NCI-H1105 (cell line): ENCODE measurements around the gene MPL.

ENCODE experiments used
- DNase-seq: peaks from one replicate; lab custom pipeline; 2025; lab: John Stamatoyannopoulos, UW

Gene MPL

DNA sequence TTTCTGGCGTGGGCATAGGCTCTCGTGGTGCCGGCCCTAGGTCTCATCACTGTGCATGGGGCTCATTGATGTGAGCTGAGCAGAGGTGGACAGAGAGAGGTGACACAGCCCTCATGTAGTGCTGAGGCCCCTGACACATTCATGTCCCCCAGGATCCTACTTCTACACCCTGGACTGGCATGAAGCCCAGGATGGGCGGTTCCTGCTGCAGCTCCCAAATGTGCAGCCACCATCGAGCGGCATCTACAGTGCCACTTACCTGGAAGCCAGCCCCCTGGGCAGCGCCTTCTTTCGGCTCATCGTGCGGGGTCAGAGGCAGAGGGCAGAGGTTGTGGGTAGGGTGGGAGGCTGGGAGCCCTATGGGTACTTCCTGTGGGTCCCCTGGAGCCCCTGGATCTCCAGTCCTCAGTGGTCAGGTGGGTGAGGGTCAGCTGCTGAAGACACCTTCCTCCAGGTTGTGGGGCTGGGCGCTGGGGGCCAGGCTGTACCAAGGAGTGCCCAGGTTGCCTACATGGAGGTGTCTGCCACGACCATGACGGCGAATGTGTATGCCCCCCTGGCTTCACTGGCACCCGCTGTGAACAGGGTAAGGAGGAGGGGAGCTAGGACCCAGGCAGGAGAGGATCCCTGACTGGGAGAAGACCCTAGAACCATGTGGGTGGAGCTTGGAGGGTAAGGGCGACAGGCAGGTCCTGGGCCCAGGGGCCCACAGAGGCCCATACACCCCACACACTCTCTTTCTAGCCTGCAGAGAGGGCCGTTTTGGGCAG lies 30.7 kb upstream of the MPL start:
- no peak for DNase-seq

DNA sequence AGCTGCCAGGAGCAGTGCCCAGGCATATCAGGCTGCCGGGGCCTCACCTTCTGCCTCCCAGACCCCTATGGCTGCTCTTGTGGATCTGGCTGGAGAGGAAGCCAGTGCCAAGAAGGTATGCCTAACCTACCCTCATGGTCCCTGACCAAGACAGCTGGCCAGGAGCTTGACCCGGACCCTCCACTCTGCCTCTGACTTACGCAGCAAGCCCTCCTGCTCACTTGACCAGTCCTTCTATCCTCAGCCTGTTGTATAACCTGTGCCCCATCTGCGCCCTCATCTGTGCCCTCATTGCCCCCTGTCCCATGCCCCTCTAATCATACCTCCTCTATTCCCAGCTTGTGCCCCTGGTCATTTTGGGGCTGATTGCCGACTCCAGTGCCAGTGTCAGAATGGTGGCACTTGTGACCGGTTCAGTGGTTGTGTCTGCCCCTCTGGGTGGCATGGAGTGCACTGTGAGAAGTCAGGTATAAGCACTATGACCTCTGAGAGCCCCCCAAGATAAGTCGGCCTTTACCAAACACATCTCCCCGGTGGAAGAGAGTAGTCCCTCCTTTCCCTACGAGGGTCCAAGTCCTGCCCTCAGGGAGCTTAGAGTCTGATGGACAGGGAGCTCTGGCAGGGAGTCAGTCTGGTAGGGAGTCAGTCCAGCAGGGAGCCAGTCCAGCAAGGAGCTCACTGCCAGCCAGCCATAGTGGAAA lies 30.0 kb upstream of the MPL start:
- no peak for DNase-seq

DNA sequence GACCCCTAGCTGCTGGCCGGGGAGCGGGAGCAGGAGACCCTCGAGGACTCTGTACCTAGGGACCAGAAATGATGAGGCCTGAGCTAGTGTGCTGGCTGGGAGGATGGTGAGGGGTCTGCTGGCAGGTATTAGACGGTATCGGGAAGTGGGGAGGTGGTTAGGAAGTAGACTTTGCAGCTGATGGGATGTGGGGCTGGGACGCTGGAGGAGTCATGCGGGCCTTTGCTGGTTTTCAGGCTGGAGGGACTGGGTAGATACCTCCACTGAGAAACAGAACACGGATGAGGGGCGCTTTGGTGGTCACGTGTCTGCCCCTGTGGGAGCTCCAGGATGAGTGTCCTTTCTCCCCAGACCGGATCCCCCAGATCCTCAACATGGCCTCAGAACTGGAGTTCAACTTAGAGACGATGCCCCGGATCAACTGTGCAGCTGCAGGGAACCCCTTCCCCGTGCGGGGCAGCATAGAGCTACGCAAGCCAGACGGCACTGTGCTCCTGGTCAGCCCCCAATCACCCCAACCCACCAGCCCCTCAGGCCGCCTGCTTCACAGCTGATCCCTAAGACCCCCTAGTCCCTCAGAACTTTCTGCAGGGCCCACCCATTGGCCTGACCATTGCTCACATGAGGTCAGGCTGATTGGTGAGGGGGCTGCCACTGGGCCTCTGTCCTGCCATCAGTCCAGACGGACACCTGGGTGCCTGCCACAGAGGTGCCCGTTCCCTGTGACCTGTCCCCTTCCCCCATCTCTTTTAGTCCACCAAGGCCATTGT lies 28.8 kb upstream of the MPL start:
- DNase-seq = no peak

DNA sequence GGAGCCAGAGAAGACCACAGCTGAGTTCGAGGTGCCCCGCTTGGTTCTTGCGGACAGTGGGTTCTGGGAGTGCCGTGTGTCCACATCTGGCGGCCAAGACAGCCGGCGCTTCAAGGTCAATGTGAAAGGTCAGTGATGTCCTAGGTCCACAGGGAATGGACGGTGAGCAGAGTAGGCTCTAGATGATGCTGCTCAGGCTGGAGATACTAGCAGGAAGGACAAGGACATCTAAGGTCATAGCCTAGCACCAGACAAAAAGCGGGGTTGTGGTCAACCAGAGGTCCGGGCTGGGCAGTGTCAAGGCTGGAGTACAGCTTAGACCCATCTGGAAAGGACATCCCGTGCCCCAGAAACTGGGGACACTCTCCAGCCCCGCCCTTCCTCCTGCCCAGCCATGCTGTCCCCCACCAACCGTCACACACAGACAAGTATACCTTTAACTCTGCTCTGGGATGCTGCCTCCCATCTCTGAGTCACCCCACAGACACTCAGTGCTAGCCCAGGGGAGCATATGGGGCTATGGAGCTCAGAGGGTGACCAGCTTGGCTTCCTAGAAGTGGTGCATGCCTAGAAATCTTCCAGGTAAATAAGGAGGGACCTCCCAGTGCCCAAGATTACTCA lies 28.1 kb upstream of the MPL start:
- no peak for DNase-seq

DNA sequence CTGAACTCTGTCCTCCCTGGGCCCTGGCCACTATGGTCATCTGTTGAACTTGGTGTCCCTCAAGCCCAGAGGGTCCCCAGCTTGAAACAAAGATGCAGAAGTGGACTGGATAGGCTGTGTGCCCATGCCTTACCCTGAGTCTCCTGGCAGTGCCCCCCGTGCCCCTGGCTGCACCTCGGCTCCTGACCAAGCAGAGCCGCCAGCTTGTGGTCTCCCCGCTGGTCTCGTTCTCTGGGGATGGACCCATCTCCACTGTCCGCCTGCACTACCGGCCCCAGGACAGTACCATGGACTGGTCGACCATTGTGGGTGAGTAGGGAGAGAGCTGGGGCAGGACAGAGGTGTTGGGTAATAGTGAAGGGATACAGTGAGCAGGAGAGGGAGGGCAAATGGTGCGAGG lies 26.1 kb upstream of the MPL start:
- no peak for DNase-seq

DNA sequence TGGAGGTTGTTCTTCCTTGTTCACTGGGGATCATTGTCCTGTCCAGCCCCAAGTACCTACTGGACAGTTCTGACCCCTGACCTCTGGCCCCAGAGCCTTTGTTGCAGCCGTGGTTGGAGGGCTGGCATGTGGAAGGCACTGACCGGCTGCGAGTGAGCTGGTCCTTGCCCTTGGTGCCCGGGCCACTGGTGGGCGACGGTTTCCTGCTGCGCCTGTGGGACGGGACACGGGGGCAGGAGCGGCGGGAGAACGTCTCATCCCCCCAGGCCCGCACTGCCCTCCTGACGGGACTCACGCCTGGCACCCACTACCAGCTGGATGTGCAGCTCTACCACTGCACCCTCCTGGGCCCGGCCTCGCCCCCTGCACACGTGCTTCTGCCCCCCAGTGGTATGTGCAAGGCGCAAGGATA lies 25.4 kb upstream of the MPL start:
- no peak for DNase-seq

DNA sequence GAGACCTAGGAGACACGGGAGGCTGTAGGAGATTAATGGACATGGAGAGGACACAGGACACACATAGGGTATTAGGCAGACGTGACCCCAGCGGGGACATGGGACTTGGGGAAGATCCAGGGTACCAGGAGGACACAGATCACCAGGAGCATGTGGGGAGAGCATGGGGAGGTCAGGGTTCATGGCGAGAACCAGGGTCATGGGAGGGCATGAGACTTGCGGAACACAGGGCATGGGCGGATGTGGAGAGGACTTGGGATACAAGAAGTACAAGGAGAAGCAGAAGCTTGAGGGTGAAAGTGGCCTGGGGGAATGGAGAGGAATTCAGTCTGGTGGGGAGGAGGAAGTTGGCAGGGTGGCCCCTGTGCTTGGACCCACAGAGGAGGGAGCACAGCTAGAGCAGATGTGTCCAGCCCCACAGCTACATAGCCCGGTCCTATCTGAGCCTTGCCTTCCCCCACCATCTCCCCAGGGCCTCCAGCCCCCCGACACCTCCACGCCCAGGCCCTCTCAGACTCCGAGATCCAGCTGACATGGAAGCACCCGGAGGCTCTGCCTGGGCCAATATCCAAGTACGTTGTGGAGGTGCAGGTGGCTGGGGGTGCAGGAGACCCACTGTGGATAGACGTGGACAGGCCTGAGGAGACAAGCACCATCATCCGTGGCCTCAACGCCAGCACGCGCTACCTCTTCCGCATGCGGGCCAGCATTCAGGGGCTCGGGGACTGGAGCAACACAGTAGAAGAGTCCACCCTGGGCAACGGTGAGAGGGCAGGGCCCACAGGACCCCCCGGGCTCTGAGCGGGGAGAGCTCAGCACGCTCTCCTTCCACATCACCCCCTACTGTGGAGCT lies 24.7 kb upstream of the MPL start:
- no peak for DNase-seq

DNA sequence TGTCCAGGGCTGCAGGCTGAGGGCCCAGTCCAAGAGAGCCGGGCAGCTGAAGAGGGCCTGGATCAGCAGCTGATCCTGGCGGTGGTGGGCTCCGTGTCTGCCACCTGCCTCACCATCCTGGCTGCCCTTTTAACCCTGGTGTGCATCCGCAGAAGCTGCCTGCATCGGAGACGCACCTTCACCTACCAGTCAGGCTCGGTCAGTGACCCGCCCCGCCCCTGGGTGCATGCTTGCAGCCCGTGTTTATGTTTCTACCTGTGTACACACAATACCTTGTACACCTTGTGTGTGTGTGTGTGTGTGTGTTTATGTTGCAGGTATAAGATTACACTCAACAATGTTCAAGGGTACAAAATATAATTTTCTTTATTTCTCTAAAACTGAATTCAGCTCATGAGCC lies 23.8 kb upstream of the MPL start:
- DNase-seq = no peak

DNA sequence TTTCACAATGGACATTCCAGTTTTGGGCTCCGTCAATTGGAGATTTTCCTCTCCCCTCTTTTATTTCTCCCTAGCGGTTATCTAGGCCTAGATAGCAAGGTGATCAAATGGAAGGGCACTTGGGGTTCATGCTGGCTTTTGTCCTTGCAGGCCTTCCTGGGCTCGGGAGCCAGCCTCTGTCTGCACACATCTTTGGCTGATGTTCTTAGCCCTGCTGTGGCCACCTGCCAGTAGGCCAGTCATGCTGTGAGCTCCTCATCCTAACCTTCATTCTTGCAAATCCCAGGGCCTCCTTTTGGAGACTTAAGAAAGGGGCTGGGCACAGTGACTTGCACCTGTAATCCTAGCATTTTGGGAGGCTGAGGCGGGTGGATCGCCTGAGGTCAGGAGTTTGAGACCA lies 23.4 kb upstream of the MPL start:
- no peak for DNase-seq

DNA sequence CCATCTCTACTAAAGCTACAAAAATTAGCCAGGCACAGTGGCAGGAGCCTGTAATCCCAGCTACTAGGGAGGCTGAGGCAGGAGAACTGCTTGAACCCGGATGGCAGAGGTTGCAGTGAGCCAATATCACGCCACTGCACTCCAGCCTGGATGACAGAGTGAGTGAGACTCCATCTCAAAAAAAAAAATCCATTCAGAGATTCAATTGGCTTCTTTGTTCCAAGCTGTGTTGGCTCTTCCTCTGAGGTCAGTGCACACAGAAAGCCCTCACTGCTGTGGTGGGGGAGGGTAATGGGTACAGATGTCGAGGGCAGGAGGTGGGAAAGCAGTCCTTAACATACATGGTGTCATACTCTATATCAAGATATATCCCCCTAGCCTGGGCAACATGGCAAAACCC lies 22.1 kb upstream of the MPL start:
- no peak for DNase-seq

DNA sequence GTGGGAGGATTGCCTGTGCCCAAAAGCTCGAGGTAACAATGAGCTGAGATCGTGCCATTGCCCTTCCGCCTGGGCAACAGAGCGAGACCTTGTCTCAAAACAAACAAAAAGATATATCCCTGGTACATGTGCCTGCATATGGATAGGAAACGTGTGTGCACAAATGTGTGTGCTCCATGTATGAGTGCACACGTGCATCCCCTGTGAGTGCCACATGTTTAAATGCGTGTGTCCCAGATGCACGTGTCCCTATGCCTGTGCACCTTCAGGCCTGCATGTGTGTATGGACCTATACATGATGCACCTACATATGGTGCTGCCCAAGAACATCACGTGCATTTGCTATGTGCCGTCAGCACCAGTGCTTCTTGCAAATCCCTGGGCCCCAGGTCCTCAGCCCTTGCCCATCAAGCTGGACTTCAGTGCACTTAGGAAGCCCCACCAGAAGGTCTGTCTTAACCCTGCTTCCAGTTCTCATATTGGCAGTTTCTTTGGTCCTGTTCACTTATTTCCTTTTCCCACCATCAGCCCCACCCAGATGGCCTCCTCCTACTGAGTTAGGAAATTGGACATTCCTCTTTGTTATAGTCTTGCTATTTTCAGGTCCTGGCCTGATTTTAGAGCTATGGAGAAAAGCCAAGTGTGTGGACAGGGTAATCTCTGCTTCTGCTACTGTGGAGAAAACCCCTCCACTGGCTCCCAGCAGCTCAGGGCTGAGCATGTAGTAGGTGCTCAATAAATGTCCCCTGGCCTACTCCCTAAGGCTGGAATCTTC lies 21.5 kb upstream of the MPL start:
- no peak for DNase-seq

DNA sequence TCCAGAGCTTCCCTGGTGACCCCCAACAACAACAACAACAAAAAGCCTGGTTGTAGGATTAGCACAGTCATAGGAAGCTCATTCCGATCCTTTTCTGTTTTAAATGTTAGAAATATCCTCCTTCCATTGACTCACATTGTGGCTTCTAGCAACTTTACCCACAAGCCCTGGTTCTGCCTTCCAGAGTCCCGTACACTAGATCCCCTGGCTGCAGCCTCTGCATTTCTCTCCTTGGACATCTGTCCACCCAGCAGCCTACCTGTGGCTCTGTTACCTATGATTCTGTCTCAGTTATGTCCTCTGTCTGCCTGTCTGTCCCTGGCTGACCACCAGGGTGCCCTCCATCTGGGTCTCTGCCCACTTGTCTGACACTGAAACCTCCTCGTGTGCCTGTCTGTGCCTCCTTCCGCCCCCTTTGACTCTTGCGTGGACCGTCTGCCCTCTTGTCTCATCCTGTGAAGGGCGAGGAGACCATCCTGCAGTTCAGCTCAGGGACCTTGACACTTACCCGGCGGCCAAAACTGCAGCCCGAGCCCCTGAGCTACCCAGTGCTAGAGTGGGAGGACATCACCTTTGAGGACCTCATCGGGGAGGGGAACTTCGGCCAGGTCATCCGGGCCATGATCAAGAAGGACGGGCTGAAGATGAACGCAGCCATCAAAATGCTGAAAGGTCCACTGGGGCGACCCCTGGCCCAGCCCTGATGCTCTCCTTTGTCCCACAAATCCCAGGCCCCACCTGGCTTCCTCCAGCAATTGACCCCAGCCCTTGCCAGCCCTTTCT lies 20.7 kb upstream of the MPL start:
- no peak for DNase-seq

DNA sequence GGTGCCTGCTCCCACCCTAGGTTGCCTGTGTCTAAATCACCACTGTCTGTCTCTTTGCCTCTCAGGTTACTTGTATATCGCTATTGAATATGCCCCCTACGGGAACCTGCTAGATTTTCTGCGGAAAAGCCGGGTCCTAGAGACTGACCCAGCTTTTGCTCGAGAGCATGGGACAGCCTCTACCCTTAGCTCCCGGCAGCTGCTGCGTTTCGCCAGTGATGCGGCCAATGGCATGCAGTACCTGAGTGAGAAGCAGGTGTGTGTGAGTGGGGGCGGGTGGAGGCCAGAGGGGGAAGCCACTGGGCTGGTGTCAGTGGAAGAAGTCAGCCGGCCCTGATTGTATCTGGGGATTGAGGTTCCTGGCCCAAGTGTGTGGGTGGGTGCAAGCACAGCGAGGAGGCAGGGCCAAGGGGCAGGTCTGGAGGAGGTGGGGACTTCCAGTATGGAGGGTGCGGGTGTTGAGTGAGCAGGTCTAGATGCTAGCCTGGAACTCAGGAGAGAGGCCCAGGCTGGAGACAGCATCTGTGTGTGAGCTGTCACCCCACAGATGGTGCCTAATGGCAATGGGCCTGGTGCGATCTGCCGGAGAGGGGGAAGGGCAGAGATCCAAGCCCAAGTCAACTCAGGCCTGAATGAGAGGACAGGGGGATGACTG lies 19.7 kb upstream of the MPL start:
- DNase-seq = no peak

DNA sequence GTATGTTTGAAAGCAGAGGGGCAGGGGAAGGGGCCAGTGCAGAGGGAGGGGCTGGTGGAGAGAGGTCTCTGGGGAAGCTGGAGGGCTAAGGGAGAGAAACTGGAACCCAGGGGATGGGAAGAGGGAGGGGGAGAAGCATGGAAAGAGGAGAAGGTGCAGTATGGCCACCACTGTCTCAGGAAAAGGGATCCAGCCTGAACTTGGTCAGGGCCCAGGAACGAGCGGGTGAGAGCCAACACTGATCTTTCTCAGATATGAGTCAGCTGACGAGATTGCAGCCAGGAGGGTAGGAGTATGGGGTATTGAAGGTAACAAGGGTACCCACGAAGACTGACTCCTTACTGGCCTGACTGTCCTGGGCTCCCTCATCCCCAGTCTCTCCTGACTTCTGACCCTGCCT lies 18.8 kb upstream of the MPL start:
- no peak for DNase-seq

DNA sequence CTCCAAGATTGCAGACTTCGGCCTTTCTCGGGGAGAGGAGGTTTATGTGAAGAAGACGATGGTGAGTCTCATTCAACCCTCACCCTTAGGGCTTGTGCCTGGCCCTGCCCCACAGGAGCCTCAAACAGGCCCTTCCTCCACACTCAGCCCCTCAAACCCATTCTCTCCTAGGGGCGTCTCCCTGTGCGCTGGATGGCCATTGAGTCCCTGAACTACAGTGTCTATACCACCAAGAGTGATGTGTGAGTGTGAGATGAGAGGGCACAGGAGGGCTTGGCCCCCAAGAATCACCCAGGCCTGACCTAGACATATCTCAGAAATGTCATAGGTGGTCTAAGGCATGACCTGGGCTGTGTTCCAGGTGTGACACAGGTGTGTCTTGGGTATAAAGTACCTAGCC lies 18.3 kb upstream of the MPL start:
- no peak for DNase-seq

DNA sequence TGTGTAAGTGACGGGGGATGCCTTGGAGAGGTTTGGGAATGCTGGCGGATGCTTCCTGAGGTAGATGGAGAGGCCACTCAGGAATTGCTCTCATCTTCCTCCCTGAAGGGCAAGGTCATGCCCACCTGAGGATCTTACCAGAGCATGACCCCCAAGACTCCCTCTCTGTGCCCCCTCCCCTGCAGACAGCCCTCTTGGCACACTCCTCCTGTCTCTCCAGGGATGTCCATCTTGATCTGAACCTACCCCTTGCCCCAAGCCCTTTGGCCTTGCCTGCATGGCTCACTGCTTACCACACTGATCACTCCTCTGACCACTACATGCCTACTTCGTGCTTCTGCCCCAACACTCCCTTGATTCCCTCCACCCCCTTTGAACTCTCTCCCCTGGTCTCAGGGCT lies 17.9 kb upstream of the MPL start:
- DNase-seq = no peak

DNA sequence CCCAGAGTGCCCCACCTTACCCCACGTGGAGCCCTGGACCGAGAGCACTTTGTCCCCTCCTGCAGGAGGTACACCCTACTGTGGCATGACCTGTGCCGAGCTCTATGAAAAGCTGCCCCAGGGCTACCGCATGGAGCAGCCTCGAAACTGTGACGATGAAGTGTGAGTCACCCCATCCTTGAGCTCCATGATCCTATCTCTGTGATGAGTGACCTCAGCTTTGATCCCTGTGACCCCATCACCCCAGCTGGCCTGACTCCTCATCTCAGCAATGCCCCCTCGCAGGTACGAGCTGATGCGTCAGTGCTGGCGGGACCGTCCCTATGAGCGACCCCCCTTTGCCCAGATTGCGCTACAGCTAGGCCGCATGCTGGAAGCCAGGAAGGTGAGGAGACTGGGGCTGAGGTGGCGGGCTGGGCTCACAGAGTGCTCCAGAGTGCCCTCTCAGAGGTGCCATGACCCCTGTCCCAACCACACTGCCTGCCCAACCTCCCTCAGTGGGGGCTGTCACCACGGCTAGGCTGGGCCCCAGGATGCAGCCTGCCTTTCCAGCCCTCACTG lies 16.2 kb upstream of the MPL start:
- DNase-seq = no peak

DNA sequence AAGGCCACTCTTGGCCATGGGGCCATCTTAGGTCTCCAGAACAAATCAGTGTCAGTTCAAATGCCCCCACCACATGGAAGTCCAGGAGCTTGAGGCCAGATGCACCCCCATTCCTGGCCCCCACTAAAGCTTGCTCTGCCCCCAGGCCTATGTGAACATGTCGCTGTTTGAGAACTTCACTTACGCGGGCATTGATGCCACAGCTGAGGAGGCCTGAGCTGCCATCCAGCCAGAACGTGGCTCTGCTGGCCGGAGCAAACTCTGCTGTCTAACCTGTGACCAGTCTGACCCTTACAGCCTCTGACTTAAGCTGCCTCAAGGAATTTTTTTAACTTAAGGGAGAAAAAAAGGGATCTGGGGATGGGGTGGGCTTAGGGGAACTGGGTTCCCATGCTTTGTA lies 15.1 kb upstream of the MPL start:
- DNase-seq = no peak

DNA sequence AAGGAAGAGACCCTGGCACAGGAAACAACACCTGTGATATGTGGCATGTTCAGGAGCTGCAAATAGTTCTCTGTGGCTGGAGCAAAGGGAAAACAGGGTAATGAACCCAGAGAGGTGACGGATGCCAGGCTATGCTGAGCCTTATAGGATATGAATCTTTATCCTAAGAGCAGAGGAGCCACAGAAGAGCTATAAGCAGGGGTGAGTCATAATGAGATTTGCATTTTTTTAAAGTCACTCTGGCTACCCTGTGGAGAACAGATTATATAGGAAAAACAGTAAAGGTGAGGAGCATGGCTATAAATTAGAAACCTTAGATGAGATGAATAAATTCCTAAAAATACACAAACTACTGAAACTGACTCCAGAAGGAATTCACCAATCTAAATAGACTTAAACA lies 12.8 kb upstream of the MPL start:
- no peak for DNase-seq
